Anterior cingulate cortex (tissue), 58 donors: ENCODE measurements around the gene TESK2.
"Not testable (repeated sequence)": the region's sequence is repeated elsewhere in the genome, so short reads cannot be mapped to it uniquely, and the experiment has no call there.

Experiments used
- DNase-seq, 58 donors: peaks; one replicate each; lab custom pipeline; 2025; lab: John Stamatoyannopoulos, UW

The TESK2 gene

GRCh38 chr1:45477646-45478045 lies 13.3 kb downstream of the TESK2 start:
- DNase-seq = no peak

GRCh38 chr1:45474194-45474593 lies 16.8 kb downstream of the TESK2 start:
- not testable (repeated sequence) for DNase-seq

GRCh38 chr1:45473302-45473701 lies 17.7 kb downstream of the TESK2 start:
- DNase-seq = no peak

- DNase-seq = no peak
Measured at GRCh38 chr1:45470306-45470798, 20.6 kb downstream of the TESK2 start.

DNA sequence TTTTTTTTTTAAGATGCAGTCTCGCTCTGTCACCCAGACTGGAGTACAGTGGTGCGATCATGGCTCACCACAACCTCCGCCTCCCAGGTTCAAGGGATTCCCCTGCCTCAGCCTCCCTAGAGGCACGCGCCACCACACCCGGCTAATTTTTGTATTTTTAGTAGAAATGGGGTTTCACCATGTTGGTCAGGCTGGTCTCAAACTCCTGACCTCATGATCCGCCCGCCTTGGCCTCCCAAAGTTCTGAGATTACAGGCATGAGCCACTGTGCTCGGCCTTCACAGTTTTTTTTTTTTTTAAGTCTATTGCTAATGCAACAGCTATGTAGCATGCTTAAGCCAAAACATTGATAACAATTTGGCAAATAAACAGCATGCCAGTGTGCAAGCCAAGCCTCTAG lies 23.6 kb downstream of the TESK2 start:
- not testable (repeated sequence) for DNase-seq

- DNase-seq = no peak
Measured at GRCh38 chr1:45465277-45465676, 25.7 kb downstream of the TESK2 start.

DNA sequence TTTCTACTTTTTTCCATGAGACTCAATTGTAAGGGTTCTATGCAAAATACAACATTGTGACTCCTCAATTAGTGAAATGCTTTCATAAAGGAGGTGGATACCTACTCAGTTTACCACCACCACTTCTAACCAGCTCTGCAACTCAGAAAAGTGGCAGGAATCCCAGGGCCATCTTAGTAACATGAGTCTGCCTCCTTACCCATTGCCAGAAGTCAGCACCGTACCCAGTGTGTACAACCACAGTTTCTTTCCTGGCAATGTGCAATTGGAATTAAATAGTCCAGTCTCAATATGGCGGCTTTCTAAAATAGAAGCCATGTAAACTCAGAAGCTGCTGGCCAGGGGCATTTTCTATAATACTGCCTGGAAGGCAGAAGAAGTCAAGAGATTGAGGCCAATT lies 32.1 kb downstream of the TESK2 start:
- peak in 1 of 58 donors; percentile 2 for DNase-seq

DNA sequence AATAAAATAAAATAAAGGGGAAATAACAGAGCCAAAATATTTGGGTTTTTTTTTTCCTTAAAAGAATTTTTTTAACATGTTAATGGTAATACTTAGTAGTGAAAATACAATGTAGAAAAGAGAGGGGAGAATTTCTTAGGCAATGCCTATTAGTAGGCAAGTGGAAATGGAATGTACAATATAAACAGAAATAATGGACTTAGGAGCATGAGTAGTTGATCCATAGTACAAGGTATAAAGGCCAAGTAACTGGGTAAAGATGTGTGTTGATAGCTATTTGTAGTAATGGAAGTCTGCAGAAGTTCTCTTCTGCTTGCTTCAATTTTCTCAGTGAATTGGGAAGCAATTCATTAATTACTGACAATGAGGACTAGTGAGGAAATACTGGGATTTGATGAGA lies 34.4 kb downstream of the TESK2 start:
- DNase-seq = no peak

GRCh38 chr1:45455162-45455561 lies 35.8 kb downstream of the TESK2 start:
- DNase-seq = peak in 1 of 58 donors; percentile 0

- DNase-seq = no peak
Measured at GRCh38 chr1:45454464-45454863, 36.5 kb downstream of the TESK2 start.

- no peak for DNase-seq
Measured at GRCh38 chr1:45452503-45452902, 38.5 kb downstream of the TESK2 start.

GRCh38 chr1:45448357-45448756 lies 42.6 kb downstream of the TESK2 start:
- no peak for DNase-seq

DNA sequence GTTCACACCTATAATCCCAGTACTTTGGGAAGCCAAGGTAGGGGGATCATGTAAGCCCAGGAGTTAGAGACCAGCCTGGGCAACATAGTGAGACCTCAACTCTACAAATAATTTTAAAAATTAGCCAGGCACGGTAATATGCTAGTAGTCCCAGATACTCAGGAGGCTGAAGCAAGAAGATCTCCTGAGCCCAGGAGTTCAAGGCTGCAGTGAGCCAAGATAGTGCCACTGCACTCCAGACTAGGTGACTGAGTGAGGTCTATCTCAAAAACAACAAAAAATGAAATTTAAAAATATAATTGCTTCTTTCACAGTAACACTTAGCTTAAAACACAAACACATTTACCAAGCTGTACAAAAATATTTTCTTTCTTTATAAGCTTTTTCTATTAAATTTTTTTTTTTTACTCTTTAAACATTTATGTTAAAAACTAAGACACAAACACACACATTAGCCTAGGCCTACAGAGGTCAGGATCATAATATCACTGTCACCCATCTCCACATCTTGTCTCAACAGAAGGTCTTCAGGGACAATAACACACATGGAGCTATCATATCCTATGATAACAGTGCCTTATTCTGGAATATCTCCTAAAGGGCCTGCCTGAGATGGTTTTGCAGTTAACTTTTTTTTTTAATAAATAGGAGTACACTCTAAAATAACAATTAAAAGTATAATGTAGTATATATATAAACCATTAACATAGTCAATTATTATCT lies 43.9 kb downstream of the TESK2 start:
- DNase-seq = no peak

DNA sequence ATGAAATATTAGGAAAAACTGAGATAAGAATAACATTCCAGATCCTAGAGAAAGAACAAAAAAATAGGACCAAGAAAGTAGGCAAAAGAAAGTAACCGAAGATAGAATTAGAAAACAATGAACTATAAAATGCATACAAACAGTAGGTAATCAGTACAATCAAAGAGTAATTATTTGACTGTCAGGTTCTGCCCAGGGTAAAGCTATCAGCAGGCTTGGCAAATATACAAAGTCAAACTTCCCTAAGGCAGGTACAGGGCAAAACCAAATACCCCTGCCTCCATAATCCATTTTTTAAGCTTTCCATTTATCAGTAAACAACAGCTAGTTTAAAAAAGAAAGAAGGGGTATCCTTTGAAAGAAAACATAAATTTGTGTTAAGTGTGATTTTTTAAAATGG lies 44.4 kb downstream of the TESK2 start:
- DNase-seq = no peak

- no peak for DNase-seq
Measured at GRCh38 chr1:45444609-45445131, 46.3 kb downstream of the TESK2 start.

- DNase-seq = no peak
Measured at GRCh38 chr1:45443580-45444446, 47.1 kb downstream of the TESK2 start.

DNA sequence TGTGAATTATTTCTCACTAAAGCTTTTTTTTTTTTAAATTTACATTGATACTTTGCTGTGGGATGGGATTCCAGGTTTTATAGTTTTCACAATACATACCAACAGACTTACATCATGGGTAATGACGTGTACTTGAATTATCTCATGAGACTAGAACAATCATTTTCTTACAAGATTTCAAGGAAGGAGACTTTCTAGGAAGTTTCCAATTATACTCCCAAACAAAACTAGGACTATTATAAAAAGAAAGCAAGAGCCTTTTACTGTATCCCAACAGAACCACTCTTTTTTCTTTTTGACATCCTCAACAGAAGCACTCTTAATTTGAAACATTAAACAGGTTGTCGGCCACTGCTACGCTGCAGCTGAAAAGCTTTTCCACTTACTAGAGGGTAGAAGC lies 48.7 kb downstream of the TESK2 start:
- no peak for DNase-seq

GRCh38 chr1:45437323-45437722 lies 53.6 kb downstream of the TESK2 start:
- DNase-seq = no peak

GRCh38 chr1:45430490-45430889 lies 60.5 kb downstream of the TESK2 start:
- no peak for DNase-seq

DNA sequence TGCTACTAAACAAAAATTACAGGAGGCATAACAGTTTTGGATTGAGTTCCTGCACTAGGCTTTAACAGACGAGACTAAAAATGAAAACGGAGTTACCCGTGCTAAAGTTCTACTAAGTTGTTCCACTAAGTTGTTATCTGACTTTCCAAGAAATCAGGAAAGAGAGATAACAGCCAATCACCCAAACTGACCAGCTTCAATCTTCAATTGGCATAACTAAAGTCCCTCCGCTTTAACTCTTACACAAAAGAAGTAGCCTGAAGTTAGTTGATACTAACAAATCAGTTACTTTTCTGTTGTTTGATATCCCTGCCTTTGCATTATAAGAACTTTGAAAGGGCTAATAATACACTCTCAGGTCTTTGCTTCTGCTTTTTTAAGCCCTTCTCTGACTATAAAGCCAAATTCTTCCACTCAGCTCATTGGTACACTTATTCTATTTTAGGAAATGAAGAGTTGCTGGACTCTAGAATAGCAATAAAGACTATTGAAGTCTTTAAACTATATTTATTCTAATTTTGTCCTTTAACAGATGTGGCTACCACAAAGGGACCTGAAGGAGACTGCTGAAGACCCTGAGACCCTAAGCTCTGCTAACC lies 61.3 kb downstream of the TESK2 start:
- no peak for DNase-seq
